ENCODE results near the gene QPCT.

Gene QPCT

DNA sequence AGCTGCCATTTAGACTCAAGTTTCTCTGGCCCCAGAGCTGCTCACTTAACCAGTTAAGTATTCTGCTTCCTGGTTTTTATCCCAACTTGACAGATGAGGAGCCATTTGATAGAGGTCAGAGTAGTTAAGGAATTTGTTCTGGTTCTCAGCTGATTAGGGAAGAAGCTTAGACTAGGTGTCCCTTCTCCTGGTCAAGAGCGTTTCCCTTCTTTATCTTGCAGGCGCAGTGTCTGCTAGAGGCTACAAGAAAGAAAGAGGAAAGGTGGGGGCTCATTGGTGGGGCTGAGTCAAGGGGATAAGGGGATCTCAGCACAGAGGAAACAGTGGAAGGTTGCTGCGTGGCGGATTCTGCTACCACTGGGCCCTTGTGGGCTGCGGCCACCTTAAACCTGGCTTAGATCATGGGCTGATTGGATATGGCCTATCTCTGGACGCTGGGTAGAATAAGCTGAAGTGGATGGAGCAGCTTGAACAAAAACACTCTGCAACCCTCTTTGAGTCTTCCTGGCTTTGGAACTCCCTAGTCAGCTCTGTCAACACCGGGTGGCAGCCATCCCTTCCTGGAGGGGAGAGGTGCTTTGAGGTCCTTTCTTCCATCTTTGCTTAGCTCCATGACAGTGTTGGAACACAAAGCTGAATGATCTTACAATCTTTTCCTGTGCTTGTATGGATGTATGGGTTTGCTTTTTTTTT, 70.8 kb downstream of the QPCT start:
- Histone ChIP-seq H3K36me3 (ENCODE audit: low read depth) (no peaks in the 10 kb centered on the region), H3K27me3 (ENCODE audit: insufficient read depth, poor library complexity, severe bottlenecking) (no peaks in the 10 kb centered on the region), H3K9me3 (ENCODE audit: severe bottlenecking) (no peaks in the 10 kb centered on the region), H3K4me3 (ENCODE audit: severe bottlenecking) (no peak overlapping the region), H3K27ac (ENCODE audit: poor library complexity, severe bottlenecking) (no peak overlapping the region), H3K4me1 (ENCODE audit: insufficient read depth, poor library complexity, severe bottlenecking) (no peaks in the 10 kb centered on the region)
- peak; percentile 63; the same call in 2 of the 3 replicates for ATAC-seq (ENCODE audit: low read depth)
- TF ChIP-seq, protein P1, sequence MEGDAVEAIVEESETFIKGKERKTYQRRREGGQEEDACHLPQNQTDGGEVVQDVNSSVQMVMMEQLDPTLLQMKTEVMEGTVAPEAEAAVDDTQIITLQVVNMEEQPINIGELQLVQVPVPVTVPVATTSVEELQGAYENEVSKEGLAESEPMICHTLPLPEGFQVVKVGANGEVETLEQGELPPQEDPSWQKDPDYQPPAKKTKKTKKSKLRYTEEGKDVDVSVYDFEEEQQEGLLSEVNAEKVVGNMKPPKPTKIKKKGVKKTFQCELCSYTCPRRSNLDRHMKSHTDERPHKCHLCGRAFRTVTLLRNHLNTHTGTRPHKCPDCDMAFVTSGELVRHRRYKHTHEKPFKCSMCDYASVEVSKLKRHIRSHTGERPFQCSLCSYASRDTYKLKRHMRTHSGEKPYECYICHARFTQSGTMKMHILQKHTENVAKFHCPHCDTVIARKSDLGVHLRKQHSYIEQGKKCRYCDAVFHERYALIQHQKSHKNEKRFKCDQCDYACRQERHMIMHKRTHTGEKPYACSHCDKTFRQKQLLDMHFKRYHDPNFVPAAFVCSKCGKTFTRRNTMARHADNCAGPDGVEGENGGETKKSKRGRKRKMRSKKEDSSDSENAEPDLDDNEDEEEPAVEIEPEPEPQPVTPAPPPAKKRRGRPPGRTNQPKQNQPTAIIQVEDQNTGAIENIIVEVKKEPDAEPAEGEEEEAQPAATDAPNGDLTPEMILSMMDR (IDR thresholded peaks at IDR 0.05; ENCODE audit: poor library complexity, severe bottlenecking) = no peak
- no peak for DNase-seq (ENCODE audit: low spot score)

DNA sequence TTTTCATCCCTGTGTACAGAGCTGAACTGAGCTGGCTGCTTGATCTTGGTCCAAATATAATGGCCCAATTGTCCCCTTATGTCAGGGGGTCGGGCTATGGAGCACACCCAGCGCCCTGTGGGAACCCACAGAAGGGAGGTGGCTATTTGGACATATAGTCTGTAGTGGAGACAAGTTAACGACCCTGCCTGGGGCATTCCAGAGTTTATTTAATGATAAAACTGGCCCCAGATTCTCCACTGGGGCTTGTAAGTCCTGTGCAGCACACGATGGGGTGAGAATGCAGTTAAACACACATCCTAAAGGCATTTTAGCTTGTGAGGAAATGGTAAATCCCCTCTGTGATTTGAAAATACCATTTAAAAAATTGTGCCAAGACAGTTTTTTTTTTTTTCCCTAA, 72.9 kb downstream of the QPCT start:
- no peak for DNase-seq (ENCODE audit: low spot score)
- TF ChIP-seq, protein P1 (IDR thresholded peaks at IDR 0.05; ENCODE audit: poor library complexity, severe bottlenecking) = no peak

DNA sequence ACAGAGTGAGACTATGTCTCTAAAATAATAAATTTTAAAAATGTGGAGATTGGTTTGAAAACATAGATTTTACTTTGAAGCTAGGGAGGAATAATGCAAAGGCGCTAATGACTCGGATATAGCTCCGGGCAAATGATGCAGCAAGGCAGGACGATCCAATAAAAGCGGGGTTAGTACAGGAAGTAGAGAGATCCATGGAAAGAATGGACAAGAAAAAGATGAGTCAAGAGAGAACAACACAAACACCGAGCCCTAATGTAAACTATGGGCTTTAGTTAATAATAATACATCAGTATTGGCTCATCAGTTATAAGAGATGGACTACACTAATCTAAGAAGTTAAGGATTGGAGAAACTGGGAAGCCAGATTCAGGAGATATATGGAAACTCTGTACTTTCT, 74.5 kb downstream of the QPCT start:
- H3K4me3 ChIP-seq (ENCODE audit: severe bottlenecking) = no peak overlapping the region
- no peaks in the 10 kb centered on the region for H3K4me1 ChIP-seq (ENCODE audit: insufficient read depth, poor library complexity, severe bottlenecking)
- DNase-seq (ENCODE audit: low spot score) = no peak
- no peak; the same call in 2 of the 3 replicates for ATAC-seq (ENCODE audit: low read depth)
- H3K27ac ChIP-seq (ENCODE audit: poor library complexity, severe bottlenecking) = no peak overlapping the region
- H3K9me3 ChIP-seq (ENCODE audit: severe bottlenecking) = no peaks in the 10 kb centered on the region
- TF ChIP-seq, protein P1 (IDR thresholded peaks at IDR 0.05; ENCODE audit: poor library complexity, severe bottlenecking) = no peak
- no peaks in the 10 kb centered on the region for H3K36me3 ChIP-seq (ENCODE audit: low read depth)
- no peaks in the 10 kb centered on the region for H3K27me3 ChIP-seq (ENCODE audit: insufficient read depth, poor library complexity, severe bottlenecking)

More for the DNA sequence above, 72.9 kb downstream of the QPCT start:
- no peaks in the 10 kb centered on the region for H3K27me3 ChIP-seq (ENCODE audit: insufficient read depth, poor library complexity, severe bottlenecking)
- H3K9me3 ChIP-seq (ENCODE audit: severe bottlenecking) = no peaks in the 10 kb centered on the region
- no peak for ATAC-seq (ENCODE audit: low read depth)
- no peak overlapping the region for H3K27ac ChIP-seq (ENCODE audit: poor library complexity, severe bottlenecking)
- H3K4me3 ChIP-seq (ENCODE audit: severe bottlenecking) = no peak overlapping the region
- no peaks in the 10 kb centered on the region for H3K4me1 ChIP-seq (ENCODE audit: insufficient read depth, poor library complexity, severe bottlenecking)
- H3K36me3 ChIP-seq (ENCODE audit: low read depth) = no peaks in the 10 kb centered on the region

DNA sequence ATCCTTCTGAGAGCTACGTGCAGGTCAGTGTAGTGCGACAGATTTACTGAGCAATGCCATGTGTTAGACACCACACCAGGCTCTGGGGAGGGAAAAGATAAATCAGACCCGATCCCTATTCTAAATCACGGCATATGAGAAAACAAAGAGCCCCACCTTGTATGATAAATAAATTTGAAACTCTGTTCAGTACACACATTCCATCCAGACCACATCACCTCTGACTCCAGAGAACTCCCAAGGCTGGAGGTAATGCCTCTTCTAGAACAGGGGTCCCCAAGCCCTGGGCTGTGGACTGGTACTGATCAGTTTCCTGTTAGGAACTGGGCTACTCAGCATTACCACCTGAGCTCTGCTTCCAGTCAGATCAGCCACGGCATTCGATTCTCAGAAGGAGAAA, 77.3 kb downstream of the QPCT start:
- Histone ChIP-seq H3K4me3 (ENCODE audit: severe bottlenecking) (no peak overlapping the region), H3K9me3 (ENCODE audit: severe bottlenecking) (no peaks in the 10 kb centered on the region), H3K27ac (ENCODE audit: poor library complexity, severe bottlenecking) (no peak overlapping the region), H3K27me3 (ENCODE audit: insufficient read depth, poor library complexity, severe bottlenecking) (no peaks in the 10 kb centered on the region), H3K4me1 (ENCODE audit: insufficient read depth, poor library complexity, severe bottlenecking) (no peaks in the 10 kb centered on the region), H3K36me3 (ENCODE audit: low read depth) (no peaks in the 10 kb centered on the region)
- ATAC-seq (ENCODE audit: low read depth) (no peak; the same call in 2 of the 3 replicates), DNase-seq (ENCODE audit: low spot score) (no peak)
- TF ChIP-seq, protein P1 (IDR thresholded peaks at IDR 0.05; ENCODE audit: poor library complexity, severe bottlenecking) = no peak

DNA sequence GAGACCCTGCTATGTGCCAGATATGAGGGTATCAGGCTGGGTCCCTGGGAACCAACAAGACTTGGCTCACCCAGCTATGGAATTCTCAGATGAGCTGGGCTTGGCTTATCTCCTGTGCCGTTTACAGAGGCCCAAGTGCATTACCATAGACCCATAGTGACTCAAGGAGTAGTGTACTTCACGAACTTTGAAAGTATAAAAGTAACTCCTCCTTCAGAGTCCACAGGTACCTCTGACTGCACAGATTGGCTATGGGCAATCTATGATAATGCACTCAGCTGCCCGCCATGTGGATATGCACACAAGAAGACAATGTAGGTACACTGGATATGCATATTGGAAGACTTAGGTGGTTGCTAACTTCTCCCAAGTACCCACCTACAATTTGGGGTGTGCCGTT, 78.4 kb downstream of the QPCT start:
- no peak for DNase-seq (ENCODE audit: low spot score)
- no peaks in the 10 kb centered on the region for H3K9me3 ChIP-seq (ENCODE audit: severe bottlenecking)
- no peak for ATAC-seq (ENCODE audit: low read depth)
- TF ChIP-seq, protein P1 (IDR thresholded peaks at IDR 0.05; ENCODE audit: poor library complexity, severe bottlenecking) = no peak
- no peaks in the 10 kb centered on the region for H3K27me3 ChIP-seq (ENCODE audit: insufficient read depth, poor library complexity, severe bottlenecking)
- H3K36me3 ChIP-seq (ENCODE audit: low read depth) = no peaks in the 10 kb centered on the region
- H3K4me1 ChIP-seq (ENCODE audit: insufficient read depth, poor library complexity, severe bottlenecking) = no peaks in the 10 kb centered on the region
- no peak overlapping the region for H3K27ac ChIP-seq (ENCODE audit: poor library complexity, severe bottlenecking)
- H3K4me3 ChIP-seq (ENCODE audit: severe bottlenecking) = no peak overlapping the region

All from RWPE2 (cell line).